Smooth muscle cell of bladder (primary cell): ENCODE data around the gene ZNF624. TPM values are rescaled to one million over a fixed set of nuclear protein-coding genes. Genes with fewer than 3 reads are reported as not detected.

Source experiments
- total RNA-seq: library from RNA; depleted of rRNA; stranded (reverse); fragments of >200 nt; gene quantifications from 2 replicates; pipeline ENCODE4 v1.2.3, GENCODE V29; 2014

ZNF624 gene
- 4.0 and 4.1 TPM in 2 replicates for total RNA-seq

GRCh38 chr17:16653367-16654041 is at the start of gene ZNF624:
ZNF624 (minus strand) TSS chr17:16653850.

GRCh38 chr17:16689731-16690281 is 36.2 kb upstream of the ZNF624 start, which contains the start of gene CCDC144A:
CCDC144A (plus strand) TSS chr17:16690241; CDS start chr17:16690401, 160 bp downstream.

Other genes starting within 250 kb of the ZNF624 start
- 36.6 and 45.6 TPM in 2 replicates for gene TRPV2, start 238.3 kb downstream of the ZNF624 start, total RNA-seq
- gene LRRC75A, start 161.7 kb downstream of the ZNF624 start, total RNA-seq, result 0.71 and 0.83 TPM in 2 replicates
- gene ZNF287, start 84.6 kb downstream of the ZNF624 start, total RNA-seq, result 4.8 and 5.3 TPM in 2 replicates
- 1.1 and 3.5 TPM in 2 replicates for gene CCDC144A, start 36.4 kb upstream of the ZNF624 start, total RNA-seq